Heart right ventricle (tissue), 16 donors: ENCODE results near the gene PC. TPM values are rescaled to one million over a fixed set of nuclear protein-coding genes. Genes with fewer than 3 reads are reported as not detected.
A peak's percentile ranks its signal among the peaks of the same experiment; 100 is the strongest.

ENCODE experiments used
- ATAC-seq, 8 donors: fragments of 200-7000 bp; cut with Tn5 transposase; one replicate each; pipeline ENCODE4 v1.9.1; 2020; ENCODE audit warnings: mild to moderate bottlenecking in 8 of 8, moderate library complexity in 8 of 8, moderate number of reproducible peaks in 1 of 8
- DNase-seq, 2 donors: peaks; one replicate each; pipeline ENCODE4 v3.0.0-alpha.2; 2020
- H3K27ac ChIP-seq, 10 donors: fragments of 200-600 bp; sonication (generic) in 2 of 10; one replicate each; pipeline versions ENCODE4 v1.5.0 to v1.8.0; 2020 to 2022; ENCODE audit warnings: mild to moderate bottlenecking in 3 of 10
- H3K27me3 ChIP-seq, 7 donors: fragments of 200-600 bp; one replicate each; pipeline ENCODE4 v1.8.0; 2021 to 2022; ENCODE audit warnings: mild to moderate bottlenecking in 2 of 7
- H3K36me3 ChIP-seq, 9 donors: fragments of 200-600 bp; sonication (generic) in 1 of 9; one replicate each; pipeline versions ENCODE4 v1.5.0 to v1.8.0; 2020 to 2022; ENCODE audit warnings: mild to moderate bottlenecking in 2 of 9
- H3K4me1 ChIP-seq, 9 donors: fragments of 200-600 bp; sonication (generic) in 1 of 9; one replicate each; pipeline versions ENCODE4 v1.5.0 to v1.8.0; 2020 to 2022; ENCODE audit warnings: mild to moderate bottlenecking in 4 of 9
- H3K4me3 ChIP-seq, 10 donors: fragments of 200-600 bp; sonication (generic) in 2 of 10; one replicate each; pipeline versions ENCODE4 v1.5.0 to v1.8.0; 2020 to 2022; ENCODE audit warnings: mild to moderate bottlenecking in 7 of 10, moderate library complexity in 2 of 10
- H3K9me3 ChIP-seq, 11 donors: fragments of 200-600 bp in 10 of 11; sonication (generic) in 2 of 11; one replicate each; pipeline versions ENCODE4 v1.5.0 to v1.8.0; 2013 to 2022; ENCODE audit warnings: mild to moderate bottlenecking in 2 of 11, control low read depth in 1 of 11, moderate library complexity in 1 of 11
- WGBS, 2 donors: extraction: QIAGEN DNeasy Blood & Tissue Kit; methylation state at CpG; one replicate each; pipeline ENCODE4 v1.1.7; 2013; ENCODE audit warnings: inconsistent platforms in 1 of 2; 5-methylcytosine and 5-hydroxymethylcytosine counted together
- intact Hi-C, 10 donors: fragments of 100-400 bp; cut with DNase I; formaldehyde crosslinking; loops; one replicate each; pipeline versions ENCODE4 v1.11.1 to v1.14.2; 2022
- polyA plus RNA-seq, 2 donors: library from polyadenylated mRNA; stranded (reverse); fragments of 200-250 nt; gene quantifications; one replicate each; pipeline ENCODE4 v1.2.3, GENCODE V29; 2013
- total RNA-seq, 10 donors: library from RNA; stranded (reverse); fragmentation: NEBNext Ultra II Directional in 3 of 10; extraction: Animal tissue kit (Norgen Biotek cat#: 25700) in 3 of 10; gene quantifications; one replicate each; pipeline versions ENCODE4 v1.2.1 to v1.2.4, GENCODE V29; 2021 to 2023
- TF ChIP-seq, protein P1 (sequence below), 9 donors: fragments of 200-600 bp; sonication (generic) in 2 of 9; IDR thresholded peaks; one replicate each; pipeline versions ENCODE4 v1.5.0 to v1.8.0; 2021 to 2022; ENCODE audit warnings: antibody characterized with exemption in 9 of 9, mild to moderate bottlenecking in 5 of 9, moderate library complexity in 1 of 9
- donor health status: Arrhythmogenic right ventricular cardiomyopathy.
- donor health status: ischemic (EF 13 %, LVEDD 7.1; RV severe dilation, severe dysfunction).
- donor health status: healthy with polysubstance abuse.
- donor health status: DM: no; HTN: yes; CAD: no.
- donor health status: DM: no; HTN: no; CAD: no.
- donor health status: ischemic (EF 25% LVEDD 6.9; RV normal size, moderate dysfunction).
- donor health status: ischemic (EF 25% LVEDD 5.7; RV mildly dilated, moderate dysfunction).
- donor health status: healthy.
- donor health status: DM: yes; HTN: yes; CAD: no.
- donor health status: Ischemic cardiomyopathy.
- donor health status: ischemic (EF 35%, LVEDD 5.7; RV mildly dilated, moderate dysfunction).
- donor health status: nonischemic (EF 11% LVEDD 7.7; RV severe dilation, severe dysfunction).
- donor health status: DM: yes; HTN: yes; CAD: no.
- donor health status: PGD.
- donor health status: ischemic (EF 29% LVEDD 5.4; RV normal size, mild dysfunction).
- donor health status: nonischemic (EF 23%, LVEDD 6.1; RV moderate dilation, normal function).

Gene PC
- total and polyA plus RNA-seq, 12 donors: 6.8 to 26.0 (median 11.2) TPM

DNA sequence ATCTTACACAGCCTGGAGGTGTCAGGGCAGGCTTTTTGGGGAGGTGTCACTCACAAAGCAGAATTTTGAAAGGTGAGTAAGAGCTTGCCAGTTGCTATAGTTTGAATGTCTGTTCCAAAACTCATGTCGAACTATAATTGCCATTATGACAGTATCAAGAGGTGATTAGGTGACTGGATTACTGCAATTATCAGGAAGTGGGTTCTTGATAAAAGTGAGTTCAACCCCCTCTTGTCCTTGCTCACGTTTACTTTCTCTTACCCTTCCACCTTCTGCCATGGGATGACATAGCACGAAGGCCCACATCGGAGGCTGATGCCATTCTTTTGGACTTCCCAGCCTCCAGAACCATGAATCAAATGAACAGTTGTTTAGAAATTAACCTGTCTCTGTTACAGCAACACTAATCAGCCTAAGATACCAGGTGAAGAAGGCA, 12.2 kb upstream of the PC start:
- TF ChIP-seq, protein P1, sequence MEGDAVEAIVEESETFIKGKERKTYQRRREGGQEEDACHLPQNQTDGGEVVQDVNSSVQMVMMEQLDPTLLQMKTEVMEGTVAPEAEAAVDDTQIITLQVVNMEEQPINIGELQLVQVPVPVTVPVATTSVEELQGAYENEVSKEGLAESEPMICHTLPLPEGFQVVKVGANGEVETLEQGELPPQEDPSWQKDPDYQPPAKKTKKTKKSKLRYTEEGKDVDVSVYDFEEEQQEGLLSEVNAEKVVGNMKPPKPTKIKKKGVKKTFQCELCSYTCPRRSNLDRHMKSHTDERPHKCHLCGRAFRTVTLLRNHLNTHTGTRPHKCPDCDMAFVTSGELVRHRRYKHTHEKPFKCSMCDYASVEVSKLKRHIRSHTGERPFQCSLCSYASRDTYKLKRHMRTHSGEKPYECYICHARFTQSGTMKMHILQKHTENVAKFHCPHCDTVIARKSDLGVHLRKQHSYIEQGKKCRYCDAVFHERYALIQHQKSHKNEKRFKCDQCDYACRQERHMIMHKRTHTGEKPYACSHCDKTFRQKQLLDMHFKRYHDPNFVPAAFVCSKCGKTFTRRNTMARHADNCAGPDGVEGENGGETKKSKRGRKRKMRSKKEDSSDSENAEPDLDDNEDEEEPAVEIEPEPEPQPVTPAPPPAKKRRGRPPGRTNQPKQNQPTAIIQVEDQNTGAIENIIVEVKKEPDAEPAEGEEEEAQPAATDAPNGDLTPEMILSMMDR (IDR thresholded peaks at IDR 0.05): no peak
- H3K4me1 ChIP-seq: peaks cover 0 to 43% (median 0%) of the 10 kb centered on the region in 9 donors
- H3K36me3 ChIP-seq: no peaks in the 10 kb centered on the region
- H3K9me3 ChIP-seq: peaks cover 0 to 5% (median 0%) of the 10 kb centered on the region in 11 donors
- WGBS, 2 donors: 85 to 87% methylated on average over 4 of the region's 4 CpGs
- intact Hi-C loops: no loop called here
- peak overlapping the region in 3 of 10 donors; percentile 27 to 80 (median 41) for H3K27ac ChIP-seq
- H3K4me3 ChIP-seq: no peak overlapping the region
- no peaks in the 10 kb centered on the region for H3K27me3 ChIP-seq
- ATAC-seq: no peak
- DNase-seq: no peak

DNA sequence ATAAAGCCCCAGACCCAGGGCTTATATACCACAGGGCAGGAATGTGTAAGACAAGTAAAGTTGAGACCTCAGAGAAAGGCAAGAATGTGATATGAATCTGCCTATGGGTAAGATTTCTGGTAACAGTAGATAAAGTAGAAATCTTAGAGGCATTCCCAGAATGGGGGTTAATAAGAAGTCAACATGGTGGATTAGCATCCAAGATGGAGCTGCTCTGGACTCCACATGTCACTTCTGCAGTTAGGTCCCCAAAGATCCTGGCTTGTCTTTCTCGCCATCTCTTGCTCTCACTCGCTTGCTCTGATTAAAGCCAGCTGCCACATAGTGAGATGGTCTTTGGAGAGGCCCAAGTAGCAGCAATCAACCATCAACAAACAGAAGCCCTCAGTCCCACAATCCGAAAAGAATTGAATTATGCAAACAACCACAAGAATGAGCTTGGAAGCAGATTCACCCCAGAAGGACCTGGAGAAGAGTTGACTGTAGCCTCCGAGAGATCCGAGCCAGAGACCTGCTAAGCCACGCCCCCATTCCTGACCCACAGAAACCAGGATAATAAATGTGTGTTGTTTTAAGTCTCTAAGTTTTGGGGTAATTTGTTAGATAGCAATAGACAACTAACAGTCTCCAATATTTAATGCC, 11.5 kb upstream of the PC start:
- 91 to 92% methylated on average over 6 of the region's 6 CpGs for WGBS, 2 donors
- DNase-seq (no peak), ATAC-seq (no peak)
- H3K4me3 ChIP-seq: no peak overlapping the region
- peak overlapping the region in 1 of 10 donors; percentile 80 for H3K27ac ChIP-seq
- peaks cover 0 to 43% (median 0%) of the 10 kb centered on the region in 9 donors for H3K4me1 ChIP-seq
- TF ChIP-seq, protein P1 (IDR thresholded peaks at IDR 0.05): no peak
- intact Hi-C loops: no loop called here
- no peaks in the 10 kb centered on the region for H3K36me3 ChIP-seq
- H3K27me3 ChIP-seq: peaks cover 0 to 2% (median 0%) of the 10 kb centered on the region in 7 donors
- H3K9me3 ChIP-seq: peaks cover 0 to 5% (median 0%) of the 10 kb centered on the region in 11 donors

DNA sequence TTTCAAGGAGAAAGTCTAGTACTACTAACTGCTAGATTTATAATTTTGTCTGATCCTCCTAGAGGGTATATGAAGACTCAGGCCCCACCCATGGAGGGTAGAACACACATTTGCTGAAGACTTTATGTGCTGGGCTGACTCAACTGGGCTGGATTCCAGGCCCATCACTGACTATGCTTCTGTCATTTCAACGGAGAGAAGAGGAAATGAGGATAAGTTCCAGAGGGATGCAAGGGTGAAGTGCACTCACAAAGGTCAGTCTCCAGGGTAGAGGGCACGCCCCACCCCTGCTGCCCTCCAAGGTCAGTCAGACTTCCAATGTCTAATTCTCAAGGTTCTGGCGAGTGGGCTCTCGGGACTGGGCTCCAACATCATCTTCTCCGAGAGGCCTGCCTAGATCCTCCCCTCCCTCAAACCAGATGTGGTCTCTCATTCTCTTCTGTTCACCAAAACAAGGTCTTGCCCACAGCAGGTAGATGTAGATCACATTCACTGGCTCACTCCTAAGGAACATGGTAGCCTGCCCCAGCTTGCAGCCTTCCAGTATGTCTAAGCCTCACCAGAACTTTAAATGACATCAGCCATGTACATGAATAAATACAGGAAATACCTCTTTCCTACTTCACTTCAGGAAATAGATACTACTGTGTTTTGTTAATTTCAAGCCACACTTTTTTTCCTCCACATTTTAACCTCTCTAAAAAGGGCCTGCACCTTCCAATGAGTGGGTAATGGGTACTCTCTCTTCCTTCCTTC, 9.7 kb upstream of the PC start:
- Histone ChIP-seq H3K27me3 (peaks cover 0 to 3% (median 0%) of the 10 kb centered on the region in 7 donors), H3K4me1 (peaks cover 0 to 43% (median 0%) of the 10 kb centered on the region in 9 donors), H3K9me3 (peaks cover 0 to 5% (median 0%) of the 10 kb centered on the region in 11 donors), H3K4me3 (no peak overlapping the region), H3K36me3 (no peaks in the 10 kb centered on the region), H3K27ac (peak overlapping the region in 4 of 10 donors; percentile 9 to 48 (median 22))
- WGBS, 2 donors: 60 to 62% methylated on average over 5 of the region's 5 CpGs
- peak in 4 of 8 donors; percentile 28 to 52 (median 33) for ATAC-seq
- TF ChIP-seq, protein P1 (IDR thresholded peaks at IDR 0.05): no peak
- intact Hi-C loops: no loop called here
- DNase-seq: peak in 1 of 2 donors; percentile 36

DNA sequence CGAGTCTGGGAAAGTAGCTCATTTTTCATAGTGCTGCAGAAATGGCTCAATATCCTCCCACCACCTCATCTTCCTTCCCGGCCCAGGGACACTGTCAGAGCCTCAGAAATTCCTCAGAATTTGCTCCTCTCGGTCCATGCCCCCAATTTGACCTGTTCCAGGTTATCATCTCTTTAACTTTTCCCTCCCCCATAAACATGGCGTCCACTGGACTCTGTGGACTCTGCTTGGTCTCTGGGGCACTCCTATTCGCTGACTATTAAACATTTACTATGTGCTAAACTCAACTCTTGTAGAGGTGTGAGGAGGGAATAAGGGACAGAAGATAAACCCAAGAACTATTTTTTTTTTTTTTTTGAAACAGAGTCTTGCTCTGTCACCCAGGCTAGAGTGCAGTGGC, 8.2 kb upstream of the PC start:
- TF ChIP-seq, protein P1 (IDR thresholded peaks at IDR 0.05): no peak
- H3K36me3 ChIP-seq: no peaks in the 10 kb centered on the region
- no peak overlapping the region for H3K4me3 ChIP-seq
- H3K27me3 ChIP-seq: peaks cover 0 to 3% (median 0%) of the 10 kb centered on the region in 7 donors
- no peak for DNase-seq
- intact Hi-C loops: no loop called here
- ATAC-seq: no peak
- H3K27ac ChIP-seq: no peak overlapping the region
- peaks cover 0 to 41% (median 0%) of the 10 kb centered on the region in 9 donors for H3K4me1 ChIP-seq
- peaks cover 0 to 5% (median 0%) of the 10 kb centered on the region in 11 donors for H3K9me3 ChIP-seq
- WGBS, 2 donors: 81% methylated on average over 5 of the region's 5 CpGs
